CD4-positive, alpha-beta T cell treated with Interleukin-15 for 4 hours (primary cell): Measurements from ENCODE around the gene SERPINB7.

ENCODE experiments used
- DNase-seq: peaks from one replicate; pipeline ENCODE4 v3.0.0-alpha.2; 2020; ENCODE audit warnings: low spot score

SERPINB7 gene

GRCh38 chr18:63848159-63848558 lies 72.9 kb downstream of the SERPINB7 start:
- DNase-seq, result no peak

- no peak for DNase-seq
These were observed 74.8 kb downstream of the SERPINB7 start for GRCh38 chr18:63850020-63850419.

GRCh38 chr18:63850636-63851035 lies 75.4 kb downstream of the SERPINB7 start:
- DNase-seq, result no peak
